SK-N-SH (cell line): ENCODE measurements around the gene USP10.

Experiments used
- CTCF ChIP-seq: fragments of 200-600 bp; sonication (generic); IDR thresholded peaks from 2 replicates; pipeline ENCODE4 v1.6.1; 2017; ENCODE audit warnings: antibody characterized with exemption, mild to moderate bottlenecking, moderate library complexity
- REST ChIP-seq: IDR thresholded peaks from 2 replicates; pipeline ENCODE4 v1.6.1; 2012; ENCODE audit warnings: mild to moderate bottlenecking, low read depth, low read length, moderate library complexity

DNA sequence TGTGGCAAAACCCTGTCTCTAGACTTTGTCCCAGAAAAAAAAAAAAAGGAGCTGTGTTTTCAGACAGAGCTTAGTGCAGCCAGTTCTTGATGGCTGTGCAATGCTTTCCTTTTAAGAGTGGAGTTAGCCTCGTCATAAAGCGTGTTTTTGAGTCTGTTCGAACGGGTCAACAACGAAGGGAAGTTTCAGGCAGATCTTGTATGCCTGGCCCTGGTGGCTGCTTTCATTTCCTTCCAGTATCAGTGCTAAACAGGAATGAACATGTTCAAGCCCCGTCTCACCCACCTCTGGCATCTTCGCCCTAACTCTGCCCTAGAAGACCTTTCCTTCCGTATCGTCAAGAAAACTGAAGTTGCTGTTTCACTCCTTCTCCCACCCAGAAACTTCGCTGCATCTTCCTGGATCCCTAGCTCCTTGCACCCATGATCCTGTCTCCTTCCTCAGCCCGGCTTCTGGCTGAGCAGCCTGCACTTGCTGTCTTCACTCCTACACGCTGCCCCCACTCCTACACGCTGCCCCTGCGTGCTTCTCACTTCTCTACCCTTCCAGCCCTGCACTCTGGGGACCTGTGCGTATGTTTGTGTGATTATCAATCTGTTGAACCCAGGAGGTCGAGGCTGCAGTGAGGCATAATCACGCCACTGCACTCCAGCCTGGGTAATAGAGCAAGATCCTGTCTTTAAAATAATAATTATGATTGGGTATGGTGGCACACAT, 55.3 kb downstream of the USP10 start:
- TF ChIP-seq CTCF (no peak), REST (no peak)
